Putamen (tissue), 1 donor: ENCODE measurements around the gene ENTPD8.
"Not testable (repeated sequence)": the region's sequence is repeated elsewhere in the genome, so short reads cannot be mapped to it uniquely, and the experiment has no call there.

ENCODE experiments used
- DNase-seq: peaks from one replicate; pipeline ENCODE4 v3.0.0-alpha.2; 2016; ENCODE audit warnings: low spot score

Gene ENTPD8

DNA sequence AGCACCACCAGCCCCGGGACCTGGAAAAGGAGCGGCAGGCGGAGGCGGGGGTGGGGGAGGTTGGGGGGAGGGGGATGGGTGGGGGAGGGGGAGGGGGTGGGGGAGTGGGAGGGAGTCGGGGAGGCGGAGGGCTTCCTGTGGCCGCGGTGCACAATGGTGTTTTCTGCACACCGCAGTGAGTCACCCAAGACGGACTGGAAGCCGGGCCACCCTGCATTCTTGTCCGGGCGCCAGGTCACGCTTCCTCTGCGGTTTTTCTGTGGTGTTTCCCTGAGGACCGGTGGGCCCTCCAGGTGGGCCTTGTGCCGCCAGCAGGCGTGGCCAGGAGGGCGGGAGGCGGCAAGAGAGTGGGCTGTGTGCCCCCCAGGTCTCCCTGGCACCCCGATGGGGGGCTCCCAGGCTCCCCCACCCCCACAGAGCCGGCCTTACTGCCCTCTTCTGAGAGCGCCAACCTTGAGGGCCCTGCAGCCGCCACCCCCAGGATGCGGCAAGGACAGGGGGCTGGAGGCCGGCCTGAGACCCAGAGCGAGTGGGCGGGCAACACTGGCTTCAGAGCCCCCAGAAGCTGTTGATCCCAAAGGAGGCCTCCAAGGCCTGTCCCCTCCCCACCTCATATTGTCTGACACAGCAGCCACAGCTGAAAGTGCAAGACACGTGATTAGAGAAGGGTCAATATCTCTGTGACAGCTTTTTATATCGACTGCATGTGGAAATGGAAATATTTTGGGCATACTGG is 29.3 kb downstream of the ENTPD8 start:
- DNase-seq = no peak

DNA sequence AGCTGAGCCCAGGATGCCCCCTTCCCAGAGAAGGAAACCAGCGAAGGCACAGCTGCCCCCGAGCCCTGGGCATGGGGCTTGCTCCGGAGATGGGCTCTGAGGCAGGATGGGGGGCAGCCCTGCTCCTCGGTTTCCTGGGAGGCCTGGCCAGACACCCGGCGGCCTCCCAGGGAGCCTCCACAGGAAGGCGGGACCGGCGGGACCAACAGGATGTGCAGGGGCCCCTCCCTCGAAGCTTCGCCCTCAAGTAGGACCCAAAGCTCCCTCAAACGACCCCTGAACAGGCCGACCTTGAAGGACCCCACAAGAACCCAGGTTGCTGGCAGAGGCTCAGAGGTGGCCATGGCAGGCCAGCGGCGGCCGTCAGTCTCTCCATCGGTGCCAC is 29.9 kb downstream of the ENTPD8 start:
- no peak for DNase-seq

DNA sequence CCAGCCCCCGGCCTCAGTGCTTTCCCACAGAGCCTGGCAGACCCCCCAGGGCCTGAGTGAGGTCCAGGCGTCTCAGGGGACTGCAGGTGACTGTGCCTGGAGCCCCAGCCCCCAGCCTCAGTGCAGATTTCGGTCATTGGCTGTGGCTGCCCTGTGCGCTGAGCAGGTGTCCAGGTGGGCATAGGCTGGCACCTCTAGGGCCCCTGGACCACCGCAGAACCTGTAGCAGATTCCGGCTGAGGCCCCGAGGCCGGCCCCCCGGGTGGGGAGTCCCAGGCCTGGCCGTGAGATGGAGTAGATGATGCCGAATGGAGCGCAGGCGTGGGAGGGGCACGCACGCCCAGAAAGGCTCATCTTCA is 30.3 kb downstream of the ENTPD8 start:
- no peak for DNase-seq

DNA sequence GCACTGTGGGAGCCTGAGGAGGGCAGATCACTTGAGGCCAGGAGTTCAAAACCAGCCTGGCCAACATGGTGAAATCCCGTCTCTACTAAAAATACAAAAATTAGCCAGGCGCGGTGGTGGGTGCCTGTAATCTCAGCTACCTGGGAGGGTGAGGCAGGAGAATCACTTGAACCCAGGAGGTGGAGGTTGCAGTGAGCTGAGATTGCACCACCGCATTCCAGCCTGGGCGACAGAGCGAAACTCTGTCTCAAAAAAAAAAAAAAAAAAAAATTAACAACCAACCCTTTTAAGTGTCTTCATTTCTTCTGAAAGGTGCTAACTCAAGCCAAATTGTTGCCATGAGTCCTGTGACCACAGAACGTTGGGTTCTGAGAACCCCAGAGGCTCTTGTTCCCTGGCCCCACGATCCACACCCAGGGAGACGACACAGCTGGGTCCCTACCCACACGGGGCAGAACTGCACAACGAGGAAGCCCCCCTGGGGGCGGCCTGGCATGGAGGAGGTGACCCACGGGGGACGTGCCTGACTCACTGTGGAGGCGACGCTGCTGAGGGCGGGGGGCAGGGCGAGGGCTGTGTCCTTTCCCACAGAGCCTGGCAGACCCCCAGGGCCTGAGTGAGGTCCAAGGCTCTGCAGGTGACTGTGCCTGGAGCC is 30.8 kb downstream of the ENTPD8 start:
- not testable (repeated sequence) for DNase-seq

DNA sequence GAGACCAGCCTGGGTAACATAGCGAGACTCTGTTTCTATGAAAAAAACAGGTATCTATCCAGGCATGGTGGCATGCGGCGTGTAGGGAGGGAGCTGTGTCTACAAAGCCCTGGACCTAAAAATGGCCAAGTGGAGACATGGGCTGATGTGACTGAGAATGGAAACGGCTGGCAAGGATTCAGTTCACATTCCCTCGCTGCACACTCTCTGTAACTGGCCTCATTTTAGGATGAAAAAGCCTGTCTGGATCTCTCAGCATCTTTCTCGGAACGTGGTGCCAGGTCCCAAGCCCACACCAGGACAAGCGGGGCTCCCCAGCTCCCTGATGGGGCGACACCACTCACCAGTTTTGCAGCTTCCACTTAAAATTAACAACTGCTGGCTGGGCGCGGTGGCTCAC is 31.6 kb downstream of the ENTPD8 start:
- DNase-seq = no peak

DNA sequence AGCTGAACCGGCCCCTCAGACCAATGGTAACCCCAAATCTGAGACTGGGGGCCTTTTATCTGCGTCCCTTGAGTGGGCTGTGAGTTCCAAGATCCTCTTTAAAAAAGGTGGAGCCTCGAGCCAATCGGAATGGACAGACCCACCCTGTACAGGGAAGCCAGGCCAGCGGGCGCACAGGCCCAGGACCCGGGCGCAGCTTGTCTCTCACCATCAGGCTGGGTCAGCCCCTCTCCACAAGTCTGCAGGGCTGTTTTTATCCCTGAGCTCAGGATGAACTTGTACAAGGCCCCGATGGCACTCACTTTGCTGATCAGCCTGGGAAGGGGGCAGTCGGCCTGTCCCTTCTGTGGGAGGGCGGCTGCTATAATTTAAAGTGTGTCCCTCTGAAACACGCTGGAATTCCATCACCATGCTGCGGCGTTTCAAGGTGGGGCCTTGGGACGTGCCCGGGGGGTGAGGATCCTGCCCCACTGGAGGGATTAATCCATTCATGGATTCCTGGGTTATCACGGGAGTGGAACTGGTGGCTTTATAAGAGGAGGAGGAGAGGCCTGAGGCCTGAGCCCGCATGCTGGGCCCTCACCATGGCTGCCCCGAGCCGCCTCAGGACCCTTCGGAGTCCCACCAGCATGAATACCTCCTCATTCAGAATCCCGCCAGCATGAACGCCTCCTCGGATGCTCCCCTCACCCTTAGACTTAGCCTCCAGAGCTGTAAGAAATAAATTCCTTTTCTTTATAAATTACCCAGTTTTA is 32.3 kb downstream of the ENTPD8 start:
- DNase-seq = no peak

DNA sequence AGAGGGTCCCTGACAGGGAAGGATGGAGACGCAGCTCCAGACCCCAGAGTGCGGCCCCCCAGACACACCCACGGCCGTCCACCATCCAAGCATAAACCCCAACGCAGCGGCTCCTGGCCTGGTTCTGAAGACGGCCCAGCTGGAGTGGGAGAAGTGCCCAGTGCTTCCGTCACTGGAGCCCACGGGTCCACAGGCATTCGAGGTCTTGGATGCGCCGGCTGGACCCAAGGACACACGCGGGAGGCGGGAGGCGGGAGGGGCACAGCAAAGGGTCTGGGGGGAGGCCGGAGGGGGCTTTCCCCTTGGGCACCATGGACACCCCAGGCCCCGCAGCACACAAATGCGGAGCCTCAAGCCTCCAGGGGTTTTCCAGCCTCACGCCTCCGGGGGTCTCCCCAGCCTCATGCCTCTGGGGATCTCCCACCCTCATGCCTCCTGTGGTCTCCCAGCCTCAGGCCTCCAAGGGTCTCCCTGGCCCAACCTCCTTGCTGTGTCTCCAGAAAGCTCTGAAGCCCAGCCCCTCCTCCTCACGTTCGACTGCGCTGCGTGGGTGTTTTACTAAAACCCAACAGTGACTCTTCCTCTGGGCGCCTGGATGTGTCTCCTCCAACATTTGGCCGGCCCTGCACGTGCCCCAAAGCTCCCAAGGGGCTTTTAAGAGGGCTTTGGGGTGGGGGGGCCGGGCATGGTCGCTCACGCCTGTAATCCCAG is 33.4 kb downstream of the ENTPD8 start:
- no peak for DNase-seq

DNA sequence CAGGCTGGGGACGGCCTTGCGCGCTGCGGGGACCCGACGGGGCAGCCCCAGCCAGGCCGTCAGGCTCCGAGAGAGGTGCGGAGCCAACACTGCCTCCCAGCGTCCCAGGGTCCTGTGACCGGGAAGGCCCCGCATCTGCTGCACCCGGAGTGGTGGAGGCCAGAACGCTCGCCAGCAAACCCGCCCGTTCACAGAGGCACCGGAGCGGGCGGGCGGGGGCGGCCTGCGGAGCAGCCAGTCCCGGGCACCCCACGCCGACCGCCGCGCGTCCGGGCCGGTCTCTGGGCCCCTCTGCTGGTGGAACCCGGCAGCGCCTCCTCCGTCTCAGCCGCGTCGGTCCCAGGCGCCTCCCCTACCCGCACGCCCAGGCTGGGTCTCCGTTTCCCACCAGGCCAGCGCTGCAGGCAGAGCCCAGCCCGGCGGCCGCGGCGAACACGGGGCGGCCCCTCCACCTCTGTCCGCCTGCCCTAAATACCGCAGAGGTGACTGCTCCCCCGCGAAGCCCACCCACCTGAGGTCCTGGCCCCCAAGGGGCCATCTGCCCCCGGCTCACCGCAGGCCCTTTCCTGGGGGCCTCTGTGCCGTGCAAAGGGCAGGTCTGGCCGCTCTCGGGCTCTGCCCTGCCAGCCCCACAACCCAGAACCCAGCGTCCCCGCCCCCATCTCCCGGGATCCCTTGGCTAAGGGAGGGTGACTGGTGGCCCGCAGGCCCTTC is 34.1 kb downstream of the ENTPD8 start:
- no peak for DNase-seq

DNA sequence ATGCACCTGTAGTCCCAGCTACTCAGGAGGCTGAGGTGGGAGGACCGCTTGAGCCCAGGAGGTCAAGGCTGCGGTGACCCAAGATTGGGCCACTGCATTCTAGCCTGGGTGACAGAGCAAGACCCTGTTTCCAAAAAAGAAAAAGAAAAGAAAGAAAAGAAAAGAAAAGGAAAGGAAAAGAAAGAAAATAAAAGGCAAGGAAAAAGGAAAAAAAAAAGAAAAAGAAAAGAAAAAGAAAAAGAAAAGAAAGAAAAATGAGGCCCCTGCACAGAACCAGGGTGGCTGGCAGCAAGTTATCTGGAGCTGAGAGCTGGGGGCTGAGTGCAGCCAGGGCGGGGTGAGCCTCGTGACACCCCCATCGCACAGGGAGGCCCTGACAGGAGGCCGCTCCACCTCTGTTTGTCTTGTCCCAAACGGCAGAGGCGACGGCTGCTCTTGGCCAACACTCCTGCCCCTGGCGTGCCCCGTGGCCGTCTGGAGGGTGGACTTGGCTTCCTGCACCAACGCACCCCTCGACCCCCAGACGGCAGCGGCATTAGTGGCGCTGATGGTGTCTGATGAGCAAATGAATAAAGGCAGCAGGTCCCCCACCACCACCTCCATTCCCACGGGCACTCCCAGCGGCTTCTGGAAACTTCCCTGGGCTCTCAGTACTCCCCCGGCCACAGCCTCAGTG is 34.9 kb downstream of the ENTPD8 start:
- no peak for DNase-seq

DNA sequence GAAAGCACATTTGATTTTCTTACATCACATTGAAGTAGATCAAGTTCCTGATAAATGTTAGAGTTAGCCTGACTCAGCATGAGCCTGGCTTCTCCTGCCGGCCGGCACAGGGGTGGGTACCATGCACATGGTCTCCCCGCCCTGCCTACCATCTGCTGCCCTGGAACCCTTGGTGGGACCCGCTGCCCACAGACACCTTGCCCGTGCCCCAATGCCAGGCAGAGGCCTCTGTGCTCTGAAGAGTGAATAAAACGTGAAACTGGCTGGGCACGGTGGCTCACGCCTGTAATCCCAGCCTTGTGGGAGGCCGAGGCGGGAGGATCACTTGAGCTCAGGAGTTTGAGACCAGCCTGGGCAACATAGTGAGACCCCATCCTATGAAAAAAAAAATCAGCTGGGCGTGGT is 35.5 kb downstream of the ENTPD8 start:
- DNase-seq = no peak

DNA sequence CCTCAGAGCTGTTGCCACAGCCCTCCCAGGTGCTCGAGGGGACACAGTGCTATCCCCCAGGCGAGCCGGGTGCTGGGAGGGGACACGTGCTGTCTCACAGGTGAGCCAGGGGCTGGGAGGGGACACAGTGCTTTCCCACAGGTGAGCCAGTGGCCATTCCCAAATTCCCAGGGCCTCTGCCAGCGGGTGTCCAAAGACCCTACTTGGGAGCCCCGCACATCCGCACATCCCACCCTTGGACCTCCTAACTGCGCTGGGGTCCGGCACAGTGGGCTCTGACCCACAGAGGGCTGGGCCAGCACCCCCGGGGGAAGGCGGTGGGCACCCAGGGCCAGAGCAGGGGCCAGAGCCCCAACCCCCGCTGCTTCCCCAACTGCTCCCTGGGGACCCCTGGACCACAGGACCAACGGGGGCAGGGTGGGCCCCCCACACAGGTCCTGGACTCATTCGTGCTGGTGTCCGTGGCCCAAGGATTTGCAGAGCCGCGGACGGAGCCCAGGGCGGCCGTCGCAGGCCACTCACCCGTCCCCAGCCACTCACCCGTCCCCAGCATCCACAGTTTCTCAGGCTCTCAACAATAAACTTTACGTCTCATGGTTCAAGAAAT is 36.1 kb downstream of the ENTPD8 start:
- no peak for DNase-seq

DNA sequence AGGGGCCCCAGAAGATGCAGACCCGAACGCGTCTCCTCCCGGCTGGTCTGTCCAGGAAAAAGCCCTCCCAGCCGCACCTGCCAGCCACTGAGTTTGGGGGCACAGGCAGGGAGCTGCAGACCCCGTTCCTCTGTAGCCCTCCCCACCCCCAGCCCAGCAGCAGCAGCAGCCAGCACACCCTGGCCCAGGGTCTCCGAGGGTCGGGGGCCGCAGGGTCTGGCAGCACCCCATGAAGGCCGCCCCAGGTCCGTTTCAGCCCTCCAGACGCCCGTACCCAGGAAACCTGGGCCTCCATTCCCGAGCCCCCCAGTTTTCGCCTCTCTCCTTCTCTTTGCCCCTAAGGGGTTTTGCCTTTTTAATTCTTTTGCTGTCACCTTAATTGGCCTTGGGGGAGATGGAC is 37.9 kb downstream of the ENTPD8 start:
- DNase-seq = no peak

DNA sequence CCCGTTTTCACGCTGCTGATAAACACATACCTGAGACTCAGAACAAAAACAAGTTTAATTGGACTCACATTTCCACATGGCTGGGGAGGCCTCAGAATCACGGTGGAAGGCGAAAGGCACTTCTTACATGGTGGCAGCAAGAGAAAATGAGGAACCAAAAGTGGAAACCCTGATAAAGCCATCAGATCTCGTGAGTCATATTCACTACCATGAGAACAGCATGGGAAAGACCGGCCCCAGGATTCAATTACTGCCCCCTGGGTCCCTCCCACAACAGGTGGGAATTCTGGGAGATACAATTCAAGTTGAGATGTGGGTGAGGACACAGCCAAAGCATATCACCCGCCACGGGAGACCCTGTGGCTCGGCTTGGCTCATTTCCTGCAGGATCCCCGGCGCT is 38.4 kb downstream of the ENTPD8 start:
- DNase-seq = no peak

DNA sequence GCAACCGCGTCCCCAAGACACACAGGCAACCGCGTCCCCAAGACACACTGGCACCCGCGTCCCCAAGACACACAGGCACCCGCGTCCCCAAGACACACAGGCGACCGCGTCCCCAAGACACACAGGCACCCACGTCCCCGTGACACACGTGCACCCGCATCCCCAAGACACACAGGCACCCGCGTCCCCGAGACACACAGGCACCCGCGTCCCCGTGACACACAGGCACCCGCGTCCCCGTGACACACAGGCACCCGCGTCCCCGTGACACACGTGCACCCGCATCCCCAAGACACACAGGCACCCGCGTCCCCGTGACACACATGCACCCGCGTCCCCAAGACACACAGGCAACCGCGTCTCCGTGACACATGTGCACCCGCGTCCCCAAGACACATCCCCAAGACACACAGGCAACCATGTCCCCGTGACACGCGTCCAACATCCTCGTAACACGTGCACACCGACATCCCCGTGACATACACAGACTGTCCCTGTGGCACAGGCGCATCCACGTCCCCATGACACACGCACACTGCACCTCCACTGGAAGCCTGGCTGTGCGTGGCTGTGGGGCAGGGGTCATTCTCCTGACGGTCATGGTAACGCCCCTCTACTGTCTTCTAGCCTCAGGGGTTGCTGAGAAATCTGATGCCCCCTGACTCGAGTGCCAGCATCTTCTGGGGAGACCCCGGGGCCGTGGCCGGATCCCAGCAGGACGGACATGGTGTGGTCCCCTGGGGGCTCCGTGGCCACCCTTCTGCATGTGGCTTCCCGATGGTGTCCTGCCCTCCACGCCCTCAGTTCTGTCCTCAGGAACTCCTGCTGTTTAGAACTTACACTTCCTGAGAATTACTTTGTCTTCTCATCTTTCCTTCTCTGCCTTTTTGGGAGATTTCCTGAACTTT is 42.3 kb downstream of the ENTPD8 start:
- DNase-seq = no peak

DNA sequence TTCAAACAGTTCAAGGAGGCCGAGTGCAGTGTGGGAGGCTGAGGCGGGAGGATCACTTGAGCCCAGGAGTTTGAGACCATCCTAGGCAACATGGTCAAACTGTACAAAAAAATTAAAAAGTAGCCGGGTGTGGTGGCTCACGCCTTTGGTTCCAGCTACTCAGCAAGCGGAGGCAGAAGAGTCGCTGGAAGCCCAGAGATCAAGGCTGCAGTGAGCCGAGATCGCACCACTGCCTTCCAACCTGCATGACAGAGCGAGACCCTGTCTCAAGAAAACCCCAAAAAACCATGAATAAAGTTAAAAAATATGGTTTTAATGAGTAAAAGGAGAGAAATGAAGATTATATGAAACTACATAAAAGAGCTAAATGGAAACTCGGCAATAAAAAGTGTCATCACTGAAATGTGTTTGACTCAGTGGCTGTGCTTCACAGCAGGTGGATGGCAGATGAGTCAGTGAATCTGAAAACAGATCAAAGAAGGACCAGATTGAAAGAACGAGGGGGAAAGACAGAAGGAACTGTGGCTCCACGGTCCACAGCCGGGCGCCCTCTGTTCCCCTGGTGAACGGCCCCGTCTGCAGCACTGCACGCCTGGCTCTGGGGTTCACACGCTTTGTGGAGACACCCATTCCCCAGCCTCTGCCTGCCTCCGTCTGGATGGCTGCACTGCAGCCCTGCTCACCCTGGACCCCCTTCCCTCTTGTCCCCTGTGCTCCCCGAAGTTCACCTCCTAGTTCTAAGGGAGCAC is 43.3 kb downstream of the ENTPD8 start:
- no peak for DNase-seq

DNA sequence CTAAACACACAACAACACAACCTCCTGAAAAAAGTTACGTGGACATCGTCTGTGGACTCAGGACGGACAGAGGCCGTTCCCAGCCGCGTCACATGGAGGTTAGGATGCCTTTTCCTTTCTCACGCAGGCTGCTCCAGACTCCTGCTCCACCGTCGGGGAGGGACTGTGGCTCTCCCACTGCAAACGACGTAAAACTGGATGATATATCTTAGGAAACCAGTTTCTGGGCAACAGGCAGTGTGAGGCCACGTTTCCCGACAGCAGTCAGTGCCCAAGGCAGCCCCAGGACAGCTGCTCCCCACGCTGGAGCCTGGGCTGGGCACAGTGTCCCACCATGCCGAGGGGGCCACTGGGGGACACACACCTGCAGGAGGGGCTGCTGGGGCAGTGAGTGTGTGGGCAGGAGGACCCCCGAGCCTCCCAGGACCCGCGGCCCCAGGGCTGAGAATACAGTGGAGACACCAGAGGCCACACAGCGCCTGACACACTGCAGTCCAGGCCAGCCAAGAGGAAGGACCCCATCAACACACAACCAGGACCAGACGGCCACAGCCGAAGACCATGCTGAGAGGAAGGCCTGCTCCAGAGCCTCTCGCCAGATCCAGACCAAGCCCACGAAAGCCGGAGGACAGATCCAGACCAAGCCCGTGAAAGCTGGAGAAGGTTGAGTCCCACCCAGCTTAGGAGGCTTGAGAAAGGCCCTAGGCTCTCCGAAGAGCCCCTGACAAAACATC is 44.4 kb downstream of the ENTPD8 start:
- no peak for DNase-seq

DNA sequence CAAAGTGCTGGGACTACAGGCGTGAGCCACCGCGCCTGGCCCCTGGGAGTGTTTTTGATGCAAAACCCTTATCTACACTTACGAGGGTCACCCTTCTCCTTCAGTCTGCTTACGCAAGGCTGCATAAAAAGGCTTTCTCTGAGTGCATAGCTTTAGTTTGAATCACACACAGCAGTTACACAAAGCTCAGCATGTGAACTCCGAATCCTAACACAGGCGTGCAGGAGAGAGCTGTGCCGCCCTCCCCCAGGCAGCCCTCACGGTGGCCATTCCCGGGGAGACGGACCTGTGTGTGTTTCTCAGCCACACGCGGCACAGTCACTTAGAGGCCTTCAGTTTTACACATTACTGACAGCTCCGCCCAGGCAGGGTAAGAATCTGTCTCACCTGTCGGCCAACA is 44.9 kb downstream of the ENTPD8 start:
- DNase-seq = no peak

DNA sequence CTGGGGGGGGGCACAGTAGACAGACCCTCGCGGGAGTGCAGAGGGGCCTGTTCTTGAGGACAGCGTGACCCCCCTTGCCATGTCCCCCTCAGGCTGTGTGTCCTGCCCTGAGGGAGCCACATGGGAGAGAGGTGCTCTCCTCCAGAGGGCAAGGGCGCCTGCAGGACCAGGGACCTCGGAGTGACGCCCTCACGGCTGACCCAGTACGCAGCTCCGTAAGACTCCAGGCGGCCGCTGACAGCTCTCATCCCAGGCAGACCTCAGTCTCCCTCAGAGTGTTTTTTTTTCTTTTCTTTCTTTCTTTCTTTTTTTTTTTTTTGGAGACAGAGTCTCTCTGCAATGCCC is 45.5 kb downstream of the ENTPD8 start:
- no peak for DNase-seq
